ENCODE data around the gene FAM111A. TPM values are rescaled to one million over a fixed set of nuclear protein-coding genes. Genes with fewer than 3 reads are reported as not detected.

Gene FAM111A
- total RNA-seq, 2 donors from 2014 or later = 11.4 to 34.2 TPM

DNA sequence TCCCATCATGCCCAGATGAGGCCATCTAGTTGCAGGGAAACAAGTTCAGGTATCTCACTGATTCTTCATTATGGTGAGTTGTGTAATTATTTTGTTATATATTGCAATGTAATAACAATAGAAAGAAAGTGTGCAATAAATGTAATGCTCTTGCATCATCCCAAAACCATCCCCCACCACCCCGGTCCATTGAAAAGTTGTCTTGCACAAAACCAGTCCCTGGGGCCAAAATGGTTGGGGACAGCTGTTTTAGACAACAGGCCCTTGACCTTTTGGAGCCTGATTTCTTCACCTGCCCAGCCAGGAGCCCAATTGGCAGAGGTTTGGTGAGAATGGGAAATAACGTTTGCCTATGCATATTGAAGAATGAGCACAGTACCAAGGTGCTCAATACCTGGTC lies 54.1 kb downstream of the FAM111A start:
- no peaks in the 10 kb centered on the region for H3K27me3 Mint-ChIP-seq (ENCODE audit: insufficient read depth)
- peaks cover 13% of the 10 kb centered on the region for H3K9me3 Mint-ChIP-seq
- no peaks in the 10 kb centered on the region for H3K4me1 ChIP-seq (ENCODE audit: control insufficient read depth, insufficient read depth, low read length)
- H3K4me3 ChIP-seq (ENCODE audit: low read length) = no peak overlapping the region
- TF ChIP-seq, protein P1, sequence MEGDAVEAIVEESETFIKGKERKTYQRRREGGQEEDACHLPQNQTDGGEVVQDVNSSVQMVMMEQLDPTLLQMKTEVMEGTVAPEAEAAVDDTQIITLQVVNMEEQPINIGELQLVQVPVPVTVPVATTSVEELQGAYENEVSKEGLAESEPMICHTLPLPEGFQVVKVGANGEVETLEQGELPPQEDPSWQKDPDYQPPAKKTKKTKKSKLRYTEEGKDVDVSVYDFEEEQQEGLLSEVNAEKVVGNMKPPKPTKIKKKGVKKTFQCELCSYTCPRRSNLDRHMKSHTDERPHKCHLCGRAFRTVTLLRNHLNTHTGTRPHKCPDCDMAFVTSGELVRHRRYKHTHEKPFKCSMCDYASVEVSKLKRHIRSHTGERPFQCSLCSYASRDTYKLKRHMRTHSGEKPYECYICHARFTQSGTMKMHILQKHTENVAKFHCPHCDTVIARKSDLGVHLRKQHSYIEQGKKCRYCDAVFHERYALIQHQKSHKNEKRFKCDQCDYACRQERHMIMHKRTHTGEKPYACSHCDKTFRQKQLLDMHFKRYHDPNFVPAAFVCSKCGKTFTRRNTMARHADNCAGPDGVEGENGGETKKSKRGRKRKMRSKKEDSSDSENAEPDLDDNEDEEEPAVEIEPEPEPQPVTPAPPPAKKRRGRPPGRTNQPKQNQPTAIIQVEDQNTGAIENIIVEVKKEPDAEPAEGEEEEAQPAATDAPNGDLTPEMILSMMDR (conservative IDR thresholded peaks at IDR 0.05) = no peak
- no peak overlapping the region for H3K27ac Mint-ChIP-seq
- WGBS, 2 experiments (ENCODE audit: insufficient coverage in 1 of 2, insufficient read length in 1 of 2) = 90 to 96% methylated on average over 2 of the region's 2 CpGs
- H3K36me3 Mint-ChIP-seq (ENCODE audit: low read depth) = peaks cover 82% of the 10 kb centered on the region
- H3K4me1 Mint-ChIP-seq = peaks cover 9% of the 10 kb centered on the region
- no peak for DNase-seq
- peaks cover 80% of the 10 kb centered on the region for H3K36me3 ChIP-seq (ENCODE audit: control insufficient read depth, insufficient read depth, low read length)
- H3K9me3 ChIP-seq (ENCODE audit: control insufficient read depth, low read length) = peaks cover 17% of the 10 kb centered on the region
- H3K4me3 Mint-ChIP-seq = no peak overlapping the region
- H3K9ac ChIP-seq (ENCODE audit: extremely low read depth, low read length, poor library complexity, severe bottlenecking) = no peak overlapping the region
- no peak overlapping the region for H3K27ac ChIP-seq (ENCODE audit: low read depth, low read length)
- H3K27me3 ChIP-seq (ENCODE audit: control insufficient read depth, insufficient read depth, low read length, poor library complexity, severe bottlenecking) = no peaks in the 10 kb centered on the region

DNA sequence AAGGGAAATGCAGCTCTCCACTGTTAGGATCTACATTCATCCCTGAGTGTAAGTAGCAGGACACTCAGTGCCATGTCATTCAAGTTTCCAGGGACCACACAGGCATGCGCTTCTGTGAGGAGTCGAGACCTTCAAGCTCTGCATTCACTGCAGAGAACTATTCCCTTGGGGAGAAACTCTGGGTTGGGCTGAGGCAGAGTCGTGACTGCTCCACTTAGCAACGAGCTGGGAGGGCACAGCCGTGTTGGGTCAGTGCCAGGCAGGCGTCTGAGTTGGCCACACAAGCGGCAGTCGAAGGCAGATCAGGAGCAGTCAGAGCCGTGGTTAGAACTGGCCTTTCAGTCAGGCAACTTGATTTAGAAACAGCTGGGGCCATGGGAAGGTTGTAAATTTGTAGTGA lies 55.3 kb downstream of the FAM111A start:
- H3K27ac ChIP-seq (ENCODE audit: low read depth, low read length) = no peak overlapping the region
- H3K4me3 ChIP-seq (ENCODE audit: low read length) = no peak overlapping the region

DNA sequence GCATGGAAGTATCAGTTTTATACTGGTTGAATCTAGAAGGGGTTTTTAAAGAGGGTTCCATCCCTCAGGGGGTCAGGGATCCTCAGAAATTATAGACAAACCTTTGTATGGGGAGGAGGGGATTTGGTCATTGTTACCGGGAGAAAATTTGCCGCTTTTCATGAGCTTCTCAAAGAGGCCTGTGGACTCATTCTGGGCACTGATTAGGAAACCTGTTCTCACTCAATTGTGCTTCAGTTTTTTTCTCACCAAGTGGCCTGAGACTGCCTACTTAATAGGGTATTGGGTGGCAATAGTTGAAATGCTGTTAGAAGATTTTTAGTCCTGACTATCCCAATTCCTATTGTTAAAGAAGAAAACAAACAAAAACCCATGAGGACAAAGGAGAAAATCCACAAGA lies 56.1 kb downstream of the FAM111A start:
- 91% methylated on average over 2 of the region's 2 CpGs; no CpG with 5 or more reads in 1 of the 2 experiments for WGBS, 2 experiments (ENCODE audit: insufficient coverage in 1 of 2, insufficient read length in 1 of 2)
- TF ChIP-seq, protein P1 (conservative IDR thresholded peaks at IDR 0.05) = no peak
- H3K36me3 Mint-ChIP-seq (ENCODE audit: low read depth) = peaks cover 70% of the 10 kb centered on the region

More for the DNA sequence above, 55.3 kb downstream of the FAM111A start:
- peaks cover 80% of the 10 kb centered on the region for H3K36me3 ChIP-seq (ENCODE audit: control insufficient read depth, insufficient read depth, low read length)
- TF ChIP-seq, protein P1 (conservative IDR thresholded peaks at IDR 0.05) = no peak
- H3K27me3 ChIP-seq (ENCODE audit: control insufficient read depth, insufficient read depth, low read length, poor library complexity, severe bottlenecking) = no peaks in the 10 kb centered on the region
- H3K9me3 ChIP-seq (ENCODE audit: control insufficient read depth, low read length) = peaks cover 17% of the 10 kb centered on the region
- Mint-ChIP-seq H3K4me1 (peaks cover 9% of the 10 kb centered on the region), H3K27ac (peak overlapping the region; percentile 36), H3K27me3 (ENCODE audit: insufficient read depth) (no peaks in the 10 kb centered on the region), H3K36me3 (ENCODE audit: low read depth) (peaks cover 76% of the 10 kb centered on the region), H3K4me3 (no peak overlapping the region), H3K9me3 (peaks cover 13% of the 10 kb centered on the region)
- WGBS, 2 experiments (ENCODE audit: insufficient coverage in 1 of 2, insufficient read length in 1 of 2) = 89 to 93% methylated on average over 4 to 9 of the region's 9 CpGs
- no peaks in the 10 kb centered on the region for H3K4me1 ChIP-seq (ENCODE audit: control insufficient read depth, insufficient read depth, low read length)
- no peak for DNase-seq
- H3K9ac ChIP-seq (ENCODE audit: extremely low read depth, low read length, poor library complexity, severe bottlenecking) = no peak overlapping the region

More for the DNA sequence above, 56.1 kb downstream of the FAM111A start:
- Histone ChIP-seq H3K9ac (ENCODE audit: extremely low read depth, low read length, poor library complexity, severe bottlenecking) (no peak overlapping the region), H3K27me3 (ENCODE audit: control insufficient read depth, insufficient read depth, low read length, poor library complexity, severe bottlenecking) (no peaks in the 10 kb centered on the region), H3K4me1 (ENCODE audit: control insufficient read depth, insufficient read depth, low read length) (no peaks in the 10 kb centered on the region), H3K9me3 (ENCODE audit: control insufficient read depth, low read length) (peaks cover 17% of the 10 kb centered on the region), H3K4me3 (ENCODE audit: low read length) (no peak overlapping the region), H3K36me3 (ENCODE audit: control insufficient read depth, insufficient read depth, low read length) (peaks cover 78% of the 10 kb centered on the region), H3K27ac (ENCODE audit: low read depth, low read length) (no peak overlapping the region)
- Mint-ChIP-seq H3K9me3 (peaks cover 13% of the 10 kb centered on the region), H3K4me1 (peaks cover 9% of the 10 kb centered on the region), H3K27me3 (ENCODE audit: insufficient read depth) (no peaks in the 10 kb centered on the region), H3K27ac (no peak overlapping the region), H3K4me3 (no peak overlapping the region)
- no peak for DNase-seq

Measured in endodermal cell (in vitro differentiated cells).